Gastrocnemius medialis (tissue), 4 donors: ENCODE results near the gene CATSPERZ. TPM values are rescaled to one million over a fixed set of nuclear protein-coding genes. Genes with fewer than 3 reads are reported as not detected.

Experiments used
- ATAC-seq, 2 donors: fragments of 150-250 bp; one replicate each; pipeline ENCODE4 v1.9.1; 2016
- DNase-seq, 2 donors: peaks; one replicate each; pipeline ENCODE4 v3.0.0-alpha.2; 2019
- H3K27ac ChIP-seq, 4 donors: fragments of 200-600 bp; sonication (generic); 1 replicate in 1 of 4; 2 replicates in 3 of 4; pipeline ENCODE4 v1.5.1; 2016 to 2018; ENCODE audit warnings: mild to moderate bottlenecking in 2 of 4, moderate library complexity in 1 of 4
- H3K27me3 ChIP-seq, 3 donors: fragments of 200-600 bp; sonication (generic) in 2 of 3; 1 replicate in 1 of 3; 2 replicates in 2 of 3; pipeline versions ENCODE4 v1.5.1 to v1.6.0; 2016 to 2019; ENCODE audit warnings: mild to moderate bottlenecking in 1 of 3, moderate library complexity in 1 of 3
- H3K36me3 ChIP-seq, 2 donors: fragments of 200-600 bp; sonication (generic) in 1 of 2; one replicate each; pipeline ENCODE4 v1.5.1; 2017 to 2018
- H3K4me1 ChIP-seq, 2 donors: fragments of 200-600 bp; sonication (generic) in 1 of 2; one replicate each; pipeline ENCODE4 v1.5.1; 2016 to 2017; ENCODE audit warnings: mild to moderate bottlenecking in 2 of 2
- H3K4me3 ChIP-seq, 4 donors: fragments of 200-600 bp; sonication (generic) in 3 of 4; 1 replicate in 1 of 4; 2 replicates in 3 of 4; pipeline ENCODE4 v1.5.1; 2016 to 2019; ENCODE audit warnings: mild to moderate bottlenecking in 2 of 4
- H3K9me3 ChIP-seq, 3 donors: fragments of 200-600 bp; sonication (generic) in 2 of 3; 1 replicate in 1 of 3; 2 replicates in 2 of 3; pipeline ENCODE4 v1.5.1; 2016 to 2019
- POLR2A ChIP-seq, 2 donors: fragments of 450-650 bp; IDR thresholded peaks; one replicate each; pipeline ENCODE4 v1.6.1; 2017; ENCODE audit warnings: antibody characterized with exemption in 2 of 2, mild to moderate bottlenecking in 2 of 2, moderate library complexity in 2 of 2
- in situ Hi-C, 4 donors: fragments of 200-750 bp; cut with MboI; loops; one replicate each; pipeline versions ENCODE4 v1.15.0 to v1.8.0; 2017; ENCODE audit warnings: low sequenced_read_pairs in 4 of 4
- intact Hi-C: fragments of 100-400 bp; cut with DNase I; formaldehyde crosslinking; loops from one replicate; pipeline ENCODE4 v1.15.1; 2023; ENCODE audit warnings: low total_unique reads
- total RNA-seq, 4 donors: library from RNA; depleted of rRNA; stranded (reverse); fragments of >200 nt; gene quantifications; one replicate each; pipeline versions ENCODE4 v1.1.0 to v1.2.3, GENCODE V29; 2016
- TF ChIP-seq, protein P1 (sequence below), 5 experiments: fragments of 450-650 bp in 3 of 5; fragments of 200-600 bp in 2 of 5; sonication (generic) in 2 of 5; IDR thresholded peaks in 4 of 5; conservative IDR thresholded peaks in 1 of 5; 1 replicate in 4 of 5; 2 replicates in 1 of 5; pipeline ENCODE4 v1.5.1; 2016 to 2019; ENCODE audit warnings: antibody characterized with exemption in 5 of 5, mild to moderate bottlenecking in 3 of 5, moderate library complexity in 3 of 5

The CATSPERZ gene
- total RNA-seq, 4 donors from 2014 or later: not detected

DNA sequence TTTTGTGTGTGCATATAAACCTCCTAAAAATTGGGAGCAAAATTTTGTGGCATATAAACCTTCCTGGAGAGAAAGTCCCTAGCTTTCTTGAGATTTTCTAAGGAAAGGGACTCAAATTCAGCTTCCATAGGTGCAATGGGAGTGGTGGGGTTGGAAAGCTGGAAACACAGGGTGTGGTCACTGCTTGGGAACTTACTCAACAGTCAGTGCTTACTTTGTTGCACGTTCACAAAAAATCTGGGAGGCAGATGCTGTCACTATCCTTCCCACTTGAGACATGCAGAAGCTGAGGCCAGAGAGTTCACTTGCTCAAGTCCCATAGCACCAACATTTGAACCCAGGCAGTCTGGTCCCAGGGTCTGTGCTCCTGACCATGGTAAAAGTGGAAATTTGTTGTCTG is 3.9 kb upstream of the CATSPERZ start:
- in situ Hi-C loops: loop anchor here in 2 of 4 donors (5.0 kb wide), 1 partner anchor 94 kb away; no protein-coding TSS in a partner anchor
- Histone ChIP-seq H3K4me3 (no peak overlapping the region), H3K4me1 (peaks cover 6 to 22% of the 10 kb centered on the region in 2 donors), H3K27me3 (peaks cover 82 to 88% (median 85%) of the 10 kb centered on the region in 3 donors), H3K27ac (no peak overlapping the region), H3K9me3 (no peaks in the 10 kb centered on the region), H3K36me3 (no peaks in the 10 kb centered on the region)
- no peak for DNase-seq
- no peak for ATAC-seq
- intact Hi-C loops: no loop called here
- no peak for TF ChIP-seq POLR2A (IDR thresholded peaks at IDR 0.05)
- TF ChIP-seq, protein P1, sequence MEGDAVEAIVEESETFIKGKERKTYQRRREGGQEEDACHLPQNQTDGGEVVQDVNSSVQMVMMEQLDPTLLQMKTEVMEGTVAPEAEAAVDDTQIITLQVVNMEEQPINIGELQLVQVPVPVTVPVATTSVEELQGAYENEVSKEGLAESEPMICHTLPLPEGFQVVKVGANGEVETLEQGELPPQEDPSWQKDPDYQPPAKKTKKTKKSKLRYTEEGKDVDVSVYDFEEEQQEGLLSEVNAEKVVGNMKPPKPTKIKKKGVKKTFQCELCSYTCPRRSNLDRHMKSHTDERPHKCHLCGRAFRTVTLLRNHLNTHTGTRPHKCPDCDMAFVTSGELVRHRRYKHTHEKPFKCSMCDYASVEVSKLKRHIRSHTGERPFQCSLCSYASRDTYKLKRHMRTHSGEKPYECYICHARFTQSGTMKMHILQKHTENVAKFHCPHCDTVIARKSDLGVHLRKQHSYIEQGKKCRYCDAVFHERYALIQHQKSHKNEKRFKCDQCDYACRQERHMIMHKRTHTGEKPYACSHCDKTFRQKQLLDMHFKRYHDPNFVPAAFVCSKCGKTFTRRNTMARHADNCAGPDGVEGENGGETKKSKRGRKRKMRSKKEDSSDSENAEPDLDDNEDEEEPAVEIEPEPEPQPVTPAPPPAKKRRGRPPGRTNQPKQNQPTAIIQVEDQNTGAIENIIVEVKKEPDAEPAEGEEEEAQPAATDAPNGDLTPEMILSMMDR (IDR thresholded peaks at IDR 0.05 in 4 of 5, conservative IDR thresholded peaks at IDR 0.05 in 1 of 5): no peak

DNA sequence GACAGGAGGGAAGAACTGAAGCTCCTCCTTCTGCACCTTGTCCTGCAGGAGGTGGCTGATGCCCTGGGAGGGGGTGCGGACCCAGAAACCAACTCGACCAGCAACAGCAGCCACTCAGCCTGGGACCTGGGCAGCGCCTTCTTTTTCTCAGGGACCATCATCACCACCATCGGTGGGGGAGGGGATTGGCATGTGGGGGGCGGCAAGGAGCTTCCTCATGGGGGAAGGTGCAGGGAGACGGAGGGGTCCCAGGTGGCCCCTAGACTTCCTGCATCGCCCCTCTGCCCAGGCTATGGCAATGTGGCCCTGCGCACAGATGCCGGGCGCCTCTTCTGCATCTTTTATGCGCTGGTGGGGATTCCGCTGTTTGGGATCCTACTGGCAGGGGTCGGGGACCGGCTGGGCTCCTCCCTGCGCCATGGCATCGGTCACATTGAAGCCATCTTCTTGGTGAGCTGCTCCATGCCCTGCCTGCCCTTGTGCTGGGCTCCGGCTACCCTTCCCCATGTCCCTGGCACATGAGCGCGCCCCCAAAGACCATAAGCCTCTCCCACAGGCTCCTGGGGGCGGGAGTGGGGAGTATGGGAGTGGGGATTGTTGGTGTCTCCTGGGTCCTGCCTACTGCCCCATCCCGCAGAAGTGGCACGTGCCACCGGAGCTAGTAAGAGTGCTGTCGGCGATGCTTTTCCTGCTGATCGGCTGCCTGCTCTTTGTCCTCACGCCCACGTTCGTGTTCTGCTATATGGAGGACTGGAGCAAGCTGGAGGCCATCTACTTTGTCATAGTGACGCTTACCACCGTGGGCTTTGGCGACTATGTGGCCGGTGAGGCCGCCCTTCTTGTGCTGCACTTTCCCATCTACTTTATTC is 3.1 kb upstream of the CATSPERZ start:
- intact Hi-C loops: no loop called here
- no peak for DNase-seq
- Histone ChIP-seq H3K9me3 (no peaks in the 10 kb centered on the region), H3K27ac (no peak overlapping the region), H3K27me3 (peaks cover 82 to 89% (median 89%) of the 10 kb centered on the region in 3 donors), H3K36me3 (no peaks in the 10 kb centered on the region), H3K4me1 (peaks cover 6 to 21% of the 10 kb centered on the region in 2 donors), H3K4me3 (no peak overlapping the region)
- TF ChIP-seq, protein P1 (IDR thresholded peaks at IDR 0.05 in 4 of 5, conservative IDR thresholded peaks at IDR 0.05 in 1 of 5): no peak
- no peak for TF ChIP-seq POLR2A (IDR thresholded peaks at IDR 0.05)
- in situ Hi-C loops: loop anchor here in 2 of 4 donors (5.0 kb wide), 1 partner anchor 95 kb away; no protein-coding TSS in a partner anchor
- ATAC-seq: no peak

DNA sequence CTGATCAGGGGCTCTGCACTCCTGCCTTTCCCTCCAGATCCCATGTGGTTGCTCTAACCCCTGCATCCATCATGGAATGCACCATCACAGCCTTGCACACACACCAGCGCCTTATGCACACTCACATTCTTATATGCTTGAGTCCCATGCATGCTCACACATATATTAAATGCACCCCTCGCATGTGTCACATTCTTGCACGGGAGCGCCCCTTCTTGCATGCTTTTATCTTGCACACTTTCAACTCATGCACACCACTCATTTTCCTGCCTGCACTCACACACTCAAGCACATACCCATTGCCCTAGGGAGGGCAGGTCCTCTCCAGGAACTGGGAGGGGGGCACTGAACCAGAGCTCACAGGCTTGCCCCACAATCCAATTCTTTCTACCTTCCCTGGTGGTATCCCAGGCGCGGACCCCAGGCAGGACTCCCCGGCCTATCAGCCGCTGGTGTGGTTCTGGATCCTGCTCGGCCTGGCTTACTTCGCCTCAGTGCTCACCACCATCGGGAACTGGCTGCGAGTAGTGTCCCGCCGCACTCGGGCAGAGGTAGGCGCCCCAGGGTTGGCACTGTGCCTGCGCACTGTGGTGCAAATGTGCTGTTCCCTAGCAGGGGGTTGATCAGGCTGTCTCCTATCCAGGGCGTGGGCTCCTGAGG is 2.3 kb upstream of the CATSPERZ start:
- Histone ChIP-seq H3K9me3 (no peaks in the 10 kb centered on the region), H3K27ac (no peak overlapping the region), H3K4me3 (no peak overlapping the region), H3K36me3 (no peaks in the 10 kb centered on the region), H3K4me1 (peaks cover 6 to 15% of the 10 kb centered on the region in 2 donors), H3K27me3 (peaks cover 76 to 85% (median 82%) of the 10 kb centered on the region in 3 donors)
- in situ Hi-C loops (loop anchor here in 2 of 4 donors (5.0 kb wide), 1 partner anchor 96 kb away; no protein-coding TSS in a partner anchor), intact Hi-C loops (no loop called here)
- ATAC-seq (no peak), DNase-seq (no peak)
- TF ChIP-seq POLR2A (IDR thresholded peaks at IDR 0.05): no peak
- TF ChIP-seq, protein P1 (IDR thresholded peaks at IDR 0.05 in 4 of 5, conservative IDR thresholded peaks at IDR 0.05 in 1 of 5): no peak

DNA sequence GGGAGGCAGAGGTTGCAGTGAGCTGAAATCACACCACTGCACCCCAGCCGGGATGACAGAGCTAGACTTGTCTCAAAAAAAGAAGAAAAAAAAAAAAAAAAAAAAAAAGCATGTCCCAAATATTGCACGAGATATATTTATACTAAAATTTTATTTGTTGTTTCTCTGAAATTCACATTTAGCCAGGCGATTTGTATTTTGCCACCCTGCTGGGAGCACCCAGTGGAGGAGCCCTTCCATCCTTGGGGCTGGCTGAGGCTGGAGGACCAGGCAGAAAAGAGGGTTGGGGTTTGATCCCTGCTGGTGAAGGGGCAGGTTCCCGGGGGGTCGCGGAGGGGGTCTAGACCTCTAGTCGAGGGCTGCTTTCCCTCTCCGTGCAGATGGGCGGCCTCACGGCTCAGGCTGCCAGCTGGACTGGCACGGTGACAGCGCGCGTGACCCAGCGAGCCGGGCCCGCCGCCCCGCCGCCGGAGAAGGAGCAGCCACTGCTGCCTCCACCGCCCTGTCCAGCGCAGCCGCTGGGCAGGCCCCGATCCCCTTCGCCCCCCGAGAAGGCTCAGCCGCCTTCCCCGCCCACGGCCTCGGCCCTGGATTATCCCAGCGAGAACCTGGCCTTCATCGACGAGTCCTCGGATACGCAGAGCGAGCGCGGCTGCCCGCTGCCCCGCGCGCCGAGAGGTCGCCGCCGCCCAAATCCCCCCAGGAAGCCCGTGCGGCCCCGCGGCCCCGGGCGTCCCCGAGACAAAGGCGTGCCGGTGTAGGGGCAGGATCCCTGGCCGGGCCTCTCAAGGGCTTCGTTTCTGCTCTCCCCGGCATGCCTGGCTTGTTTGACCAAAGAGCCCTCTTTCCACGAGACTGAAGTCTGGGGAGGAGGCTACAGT is 952 bp upstream of the CATSPERZ start:
- Histone ChIP-seq H3K36me3 (no peaks in the 10 kb centered on the region), H3K4me3 (peak overlapping the region; percentile 46 to 76 (median 58)), H3K27me3 (peaks cover 65 to 72% (median 68%) of the 10 kb centered on the region in 3 donors), H3K27ac (no peak overlapping the region), H3K4me1 (peaks cover 6 to 16% of the 10 kb centered on the region in 2 donors), H3K9me3 (no peaks in the 10 kb centered on the region)
- DNase-seq (peak; percentile 36 to 64), ATAC-seq (peak; percentile 52 to 59)
- in situ Hi-C loops (loop anchor here in 2 of 4 donors (5.0 kb wide), 1 partner anchor 97 kb away; no protein-coding TSS in a partner anchor), intact Hi-C loops (loop anchor here (1.0 kb wide), 2 partner anchors 14 to 95 kb away; partner anchors contain the start of gene GPR137)
- TF ChIP-seq POLR2A (IDR thresholded peaks at IDR 0.05): no peak
- TF ChIP-seq, protein P1 (IDR thresholded peaks at IDR 0.05 in 4 of 5, conservative IDR thresholded peaks at IDR 0.05 in 1 of 5): no peak
